ENCODE results near the gene NR2C2.
A peak's percentile ranks its signal among the peaks of the same experiment; 100 is the strongest.

The NR2C2 gene

DNA sequence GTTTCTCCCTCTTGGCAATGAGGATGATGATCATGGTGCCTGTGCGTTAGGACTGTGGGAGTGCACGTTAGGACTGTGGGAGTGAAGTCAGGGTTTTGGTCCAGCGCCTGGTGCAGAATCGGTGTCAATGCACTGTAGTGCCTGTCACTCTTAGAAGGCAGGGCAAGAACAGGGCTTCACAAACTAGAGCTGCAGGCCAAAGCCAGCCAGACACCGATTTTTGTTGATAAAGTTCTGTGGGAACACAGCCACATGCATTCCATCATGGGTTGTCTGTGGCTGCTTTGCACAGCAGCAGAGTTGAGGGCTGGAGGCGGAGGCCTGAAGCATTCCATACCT lies 32.6 kb upstream of the NR2C2 start:
- no peak for DNase-seq (ENCODE audit: insufficient read length, low spot score)
- no peak for FAIRE-seq
- TF ChIP-seq, protein P1, sequence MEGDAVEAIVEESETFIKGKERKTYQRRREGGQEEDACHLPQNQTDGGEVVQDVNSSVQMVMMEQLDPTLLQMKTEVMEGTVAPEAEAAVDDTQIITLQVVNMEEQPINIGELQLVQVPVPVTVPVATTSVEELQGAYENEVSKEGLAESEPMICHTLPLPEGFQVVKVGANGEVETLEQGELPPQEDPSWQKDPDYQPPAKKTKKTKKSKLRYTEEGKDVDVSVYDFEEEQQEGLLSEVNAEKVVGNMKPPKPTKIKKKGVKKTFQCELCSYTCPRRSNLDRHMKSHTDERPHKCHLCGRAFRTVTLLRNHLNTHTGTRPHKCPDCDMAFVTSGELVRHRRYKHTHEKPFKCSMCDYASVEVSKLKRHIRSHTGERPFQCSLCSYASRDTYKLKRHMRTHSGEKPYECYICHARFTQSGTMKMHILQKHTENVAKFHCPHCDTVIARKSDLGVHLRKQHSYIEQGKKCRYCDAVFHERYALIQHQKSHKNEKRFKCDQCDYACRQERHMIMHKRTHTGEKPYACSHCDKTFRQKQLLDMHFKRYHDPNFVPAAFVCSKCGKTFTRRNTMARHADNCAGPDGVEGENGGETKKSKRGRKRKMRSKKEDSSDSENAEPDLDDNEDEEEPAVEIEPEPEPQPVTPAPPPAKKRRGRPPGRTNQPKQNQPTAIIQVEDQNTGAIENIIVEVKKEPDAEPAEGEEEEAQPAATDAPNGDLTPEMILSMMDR (IDR thresholded peaks at IDR 0.05; ENCODE audit: insufficient read depth, missing control alignments), result no peak

DNA sequence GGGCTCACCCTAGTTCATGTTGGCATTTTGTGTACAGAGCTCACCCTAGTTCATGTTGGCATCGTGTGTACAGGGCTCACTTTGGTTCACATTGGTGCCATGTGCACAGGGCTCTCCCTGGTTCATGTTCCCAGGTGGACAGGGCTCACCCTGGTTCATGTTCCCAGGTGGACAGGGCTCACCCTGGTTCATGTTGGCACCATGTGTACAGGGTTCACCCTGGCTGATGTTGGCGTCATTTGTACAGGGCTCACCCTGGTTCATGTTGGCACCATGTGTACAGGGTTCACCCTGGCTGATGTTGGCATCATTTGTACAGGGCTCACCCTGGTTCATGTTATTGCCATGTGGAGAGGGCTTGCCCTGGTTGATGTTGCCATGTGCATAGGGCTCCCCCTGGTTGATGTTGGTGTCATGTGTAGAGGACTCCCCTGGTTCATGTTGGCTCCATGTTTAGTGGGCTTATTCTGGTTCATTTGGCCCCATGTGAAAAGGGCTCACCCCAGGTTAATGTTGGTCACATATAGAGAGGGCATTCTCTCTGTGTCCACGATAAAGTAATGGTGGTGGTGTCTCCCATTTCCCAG lies 31.7 kb upstream of the NR2C2 start:
- TF ChIP-seq, protein P1 (IDR thresholded peaks at IDR 0.05; ENCODE audit: insufficient read depth, missing control alignments), result peak; percentile 34
- no peak for DNase-seq (ENCODE audit: insufficient read length, low spot score)
- FAIRE-seq, result no peak

DNA sequence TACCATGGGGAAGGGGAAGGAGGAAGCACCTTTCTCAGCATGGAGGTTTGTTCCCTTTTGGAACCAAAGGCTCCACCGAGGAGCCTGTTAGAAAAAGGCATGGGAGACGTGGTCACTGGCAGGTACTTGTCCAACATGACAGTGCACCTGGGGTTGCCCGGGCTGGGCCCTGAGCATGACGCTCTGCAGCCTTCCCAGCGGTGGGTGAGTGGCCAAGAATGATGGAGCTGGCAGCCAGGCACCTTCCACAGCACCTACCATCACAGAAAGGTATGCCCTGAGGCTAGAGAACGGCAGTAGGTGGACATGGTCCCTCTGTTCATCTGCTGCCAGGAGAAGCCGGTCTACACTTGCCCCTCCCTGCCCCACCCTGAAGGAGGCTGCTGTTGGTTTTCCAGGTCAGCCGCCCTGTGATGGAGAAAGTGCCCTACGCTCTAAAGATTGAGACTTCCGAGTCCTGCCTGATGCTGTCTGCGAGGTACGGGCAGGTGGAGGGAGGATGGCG lies 29.0 kb upstream of the NR2C2 start:
- TF ChIP-seq, protein P1 (IDR thresholded peaks at IDR 0.05; ENCODE audit: insufficient read depth, missing control alignments), result no peak
- FAIRE-seq, result no peak
- DNase-seq (ENCODE audit: insufficient read length, low spot score), result no peak

DNA sequence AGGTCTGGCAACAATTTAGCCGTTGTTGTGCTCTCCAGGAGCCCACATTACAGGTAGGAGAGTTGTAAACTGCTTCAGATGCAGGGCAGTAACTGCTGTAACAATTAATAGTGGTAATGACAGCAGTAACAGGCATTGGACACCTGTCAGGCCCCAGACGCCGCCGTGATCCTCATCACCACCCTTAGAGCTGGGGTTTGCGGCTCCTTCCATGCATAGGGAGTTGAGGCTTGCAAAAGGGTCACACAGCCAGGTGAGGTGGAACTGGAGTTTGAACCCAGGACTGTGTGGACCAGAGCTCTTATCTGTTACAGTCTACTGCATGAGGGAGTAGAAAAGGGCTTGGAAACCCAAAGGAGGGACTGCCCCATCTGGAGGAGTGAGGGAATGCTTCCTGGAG lies 26.8 kb upstream of the NR2C2 start:
- DNase-seq (ENCODE audit: insufficient read length, low spot score), result no peak
- TF ChIP-seq, protein P1 (IDR thresholded peaks at IDR 0.05; ENCODE audit: insufficient read depth, missing control alignments), result no peak
- FAIRE-seq, result no peak

DNA sequence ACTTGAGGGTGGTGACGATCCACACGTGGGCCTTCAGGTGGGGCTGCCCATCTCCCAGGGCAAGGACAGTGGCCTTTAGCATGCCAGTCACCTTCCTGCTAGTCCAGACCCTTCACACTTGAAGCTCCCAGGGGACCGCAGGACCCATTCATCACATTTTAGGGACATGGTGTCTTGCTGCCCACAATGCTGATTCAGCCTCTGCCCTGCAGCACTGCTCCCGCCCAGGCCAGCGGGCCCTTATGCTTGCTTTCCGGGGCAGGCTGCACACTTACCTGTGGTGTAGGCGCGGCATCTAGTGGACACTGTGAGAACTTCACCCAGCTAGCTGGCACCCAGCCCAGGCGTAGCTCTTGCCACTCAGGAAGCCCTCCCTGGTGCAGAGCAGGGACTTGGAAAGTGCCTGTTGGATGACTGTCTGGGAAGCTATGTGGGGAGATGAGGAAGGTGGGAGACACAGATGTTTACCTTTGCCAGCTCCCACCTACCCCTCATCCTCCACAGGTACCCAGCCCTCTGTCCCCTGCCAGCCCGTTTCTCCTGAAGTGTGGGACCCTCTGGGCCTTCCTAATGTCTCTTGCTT lies 26.3 kb upstream of the NR2C2 start:
- DNase-seq (ENCODE audit: insufficient read length, low spot score) (peak; percentile 76), FAIRE-seq (no peak)
- TF ChIP-seq, protein P1 (IDR thresholded peaks at IDR 0.05; ENCODE audit: insufficient read depth, missing control alignments), result peak; percentile 97

DNA sequence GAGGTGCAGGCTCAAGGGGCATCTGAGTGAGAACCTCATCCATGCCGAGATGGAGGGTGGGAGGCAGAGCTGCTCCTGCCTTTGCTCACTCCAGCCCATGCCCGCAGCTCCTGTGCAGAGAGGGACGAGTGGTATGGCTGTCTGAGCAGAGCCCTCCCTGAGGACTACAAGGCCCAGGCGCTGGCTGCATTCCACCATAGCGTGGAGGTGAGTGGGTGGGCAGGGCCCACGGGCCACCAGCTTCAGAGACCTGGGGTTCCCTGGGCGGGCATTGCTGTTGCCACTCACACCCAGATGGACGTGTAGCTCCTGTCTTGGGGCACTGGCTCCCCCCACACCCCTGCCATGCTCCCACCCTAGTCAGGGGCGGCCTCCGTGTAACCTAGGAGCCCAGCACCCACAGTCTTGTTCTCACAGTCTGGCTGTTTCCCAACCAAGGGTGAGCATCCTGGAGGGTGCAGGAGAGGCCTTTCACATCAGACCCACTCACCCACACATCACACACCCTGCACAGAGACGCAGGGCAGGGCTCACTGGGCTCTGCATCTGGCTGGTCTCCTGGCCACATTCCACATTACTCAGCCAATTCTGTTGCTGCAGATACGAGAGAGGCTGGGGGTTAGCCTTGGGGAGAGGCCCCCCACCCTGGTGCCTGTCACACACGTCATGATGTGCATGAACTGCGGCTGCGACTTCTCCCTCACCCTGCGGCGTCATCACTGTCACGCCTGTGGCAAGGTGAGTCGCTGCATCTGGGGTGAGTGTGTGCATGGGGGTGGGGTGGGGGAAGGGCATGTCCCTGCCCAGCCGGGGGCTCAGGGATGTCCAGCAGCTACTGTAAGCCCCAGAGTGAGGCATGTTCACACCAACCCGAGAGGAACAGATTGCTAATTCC lies 25.3 kb upstream of the NR2C2 start:
- no peak for DNase-seq (ENCODE audit: insufficient read length, low spot score)
- TF ChIP-seq, protein P1 (IDR thresholded peaks at IDR 0.05; ENCODE audit: insufficient read depth, missing control alignments), result no peak
- FAIRE-seq, result no peak

Data from D721Med (cell line).